ENCODE results near the gene COQ9. TPM values are rescaled to one million over a fixed set of nuclear protein-coding genes. Genes with fewer than 3 reads are reported as not detected.

Gene COQ9
- total RNA-seq, 1 experiment from 2014 or later, result 32.9 TPM

GRCh38 chr16:57507136-57508034 lies 60.1 kb downstream of the COQ9 start:
- Histone ChIP-seq H3K14ac (ENCODE audit: insufficient read depth, low read length) (no peak overlapping the region), H3K79me2 (ENCODE audit: insufficient read depth, low read length) (no peaks in the 10 kb centered on the region), H4K20me1 (ENCODE audit: control insufficient read depth, insufficient read depth, insufficient read length) (no peaks in the 10 kb centered on the region), H2BK12ac (ENCODE audit: insufficient read length, low read depth, low read length) (no peak overlapping the region), H3K4ac (ENCODE audit: low read depth, low read length) (no peak overlapping the region), H3K27ac (ENCODE audit: insufficient read length, low read depth, low read length) (no peak overlapping the region), H2BK15ac (ENCODE audit: low read depth, low read length) (no peak overlapping the region), H2BK20ac (ENCODE audit: low read depth, low read length, poor library complexity, severe bottlenecking) (no peak overlapping the region), H3K56ac (ENCODE audit: insufficient read length, low read depth, low read length) (no peak overlapping the region), H4K5ac (ENCODE audit: insufficient read length, low read depth, low read length) (no peak overlapping the region), H3K23me2 (ENCODE audit: insufficient read length, low read depth, low read length, poor library complexity, severe bottlenecking) (no peaks in the 10 kb centered on the region), H3K79me1 (ENCODE audit: insufficient read depth, low read depth, low read length, poor library complexity, severe bottlenecking) (no peaks in the 10 kb centered on the region), H3K18ac (ENCODE audit: insufficient read length, low read depth, low read length) (no peak overlapping the region), H3K23ac (ENCODE audit: insufficient read length, low read depth, low read length) (no peak overlapping the region), H4K91ac (ENCODE audit: insufficient read length, low read depth, low read length) (no peak overlapping the region), H3T11ph (ENCODE audit: low read length) (no peak overlapping the region), H4K8ac (replicated peaks; ENCODE audit: insufficient read length, low read depth, low read length) (no peak overlapping the region), H2AFZ (ENCODE audit: low read length) (no peak overlapping the region), H3K4me1 (ENCODE audit: insufficient read depth, low read length) (no peaks in the 10 kb centered on the region), H2BK120ac (ENCODE audit: low read depth, low read length, poor library complexity, severe bottlenecking) (no peak overlapping the region), H2AK5ac (ENCODE audit: insufficient read length, low read length) (no peak overlapping the region), H3K27me3 (ENCODE audit: insufficient read depth, low read length) (no peaks in the 10 kb centered on the region), H3K9ac (ENCODE audit: extremely low read depth, insufficient read length, low read length) (no peak overlapping the region), H3K9me3 (ENCODE audit: control insufficient read depth, low read depth, low read length) (no peaks in the 10 kb centered on the region), H3K4me2 (ENCODE audit: insufficient read depth, insufficient read length, low read length) (no peak overlapping the region), H2BK5ac (ENCODE audit: insufficient read length, low read length) (no peak overlapping the region)
- Mint-ChIP-seq H3K4me3 (peak overlapping the region in 1 of 2 experiments; percentile 14; a peak in 1 of 5 replicates), H3K4me1 (peaks cover 14 to 27% of the 10 kb centered on the region in 2 experiments), H3K9me3 (no peaks in the 10 kb centered on the region), H3K27ac (peak overlapping the region in 1 of 3 experiments; percentile 5; a peak in 1 of 7 replicates), H3K27me3 (ENCODE audit: low read depth) (peaks cover 6% of the 10 kb centered on the region), H3K36me3 (ENCODE audit: insufficient read depth in 1 of 3, low read depth in 3 of 3) (peaks cover 0 to 2% (median 0%) of the 10 kb centered on the region in 3 experiments; a peak in 1 of 7 replicates)
- no peak for DNase-seq
- no CpG with 5 or more reads among the region's 13 CpGs for WGBS (ENCODE audit: extremely low coverage, insufficient read length, low lambda C conversion rate)
- no peak for TF ChIP-seq CTCF (conservative IDR thresholded peaks at IDR 0.05)

Data from H9 (cell line).